ENCODE data around the gene MVB12B.

MVB12B gene

GRCh38 chr9:126331964-126332748 is 5.5 kb downstream of the MVB12B start:
- DNase-seq, result no peak
- no peak for TF ChIP-seq GATA1 (IDR thresholded peaks at IDR 0.05; ENCODE audit: low read depth, low read length)
- no peak for TF ChIP-seq POLR2A (IDR thresholded peaks at IDR 0.05; ENCODE audit: low read length)

- TF ChIP-seq GATA1 (IDR thresholded peaks at IDR 0.05; ENCODE audit: low read depth, low read length) (no peak), POLR2A (IDR thresholded peaks at IDR 0.05; ENCODE audit: low read length) (no peak)
- no peak for DNase-seq
Measured at GRCh38 chr9:126334721-126335621, 8.3 kb downstream of the MVB12B start.

- no peak for DNase-seq
- TF ChIP-seq POLR2A (IDR thresholded peaks at IDR 0.05; ENCODE audit: low read length) (no peak), GATA1 (IDR thresholded peaks at IDR 0.05; ENCODE audit: low read depth, low read length) (no peak)
Measured at GRCh38 chr9:126335837-126336735, 9.5 kb downstream of the MVB12B start.

- no peak for TF ChIP-seq GATA1 (IDR thresholded peaks at IDR 0.05; ENCODE audit: low read depth, low read length)
- DNase-seq, result no peak
Measured at GRCh38 chr9:126336736-126337325, 10.2 kb downstream of the MVB12B start.

- DNase-seq, result no peak
Measured at GRCh38 chr9:126337729-126338372, 11.2 kb downstream of the MVB12B start.

GRCh38 chr9:126338945-126339344 is 12.3 kb downstream of the MVB12B start:
- no peak for DNase-seq
- TF ChIP-seq POLR2A (IDR thresholded peaks at IDR 0.05; ENCODE audit: low read length), result no peak
- TF ChIP-seq GATA1 (IDR thresholded peaks at IDR 0.05; ENCODE audit: low read depth, low read length), result no peak

More at GRCh38 chr9:126337729-126338372, 11.2 kb downstream of the MVB12B start:
- TF ChIP-seq GATA1 (IDR thresholded peaks at IDR 0.05; ENCODE audit: low read depth, low read length) (no peak), POLR2A (IDR thresholded peaks at IDR 0.05; ENCODE audit: low read length) (no peak)

- DNase-seq, result no peak
- TF ChIP-seq POLR2A (IDR thresholded peaks at IDR 0.05; ENCODE audit: low read length) (no peak), GATA1 (IDR thresholded peaks at IDR 0.05; ENCODE audit: low read depth, low read length) (no peak)
Measured at GRCh38 chr9:126341426-126341825, 14.8 kb downstream of the MVB12B start.

- DNase-seq, result no peak
- no peak for TF ChIP-seq POLR2A (IDR thresholded peaks at IDR 0.05; ENCODE audit: low read length)
- TF ChIP-seq GATA1 (IDR thresholded peaks at IDR 0.05; ENCODE audit: low read depth, low read length), result no peak
Measured at GRCh38 chr9:126341902-126342301, 15.3 kb downstream of the MVB12B start.

GRCh38 chr9:126342621-126343031 is 16.0 kb downstream of the MVB12B start:
- no peak for DNase-seq
- no peak for TF ChIP-seq GATA1 (IDR thresholded peaks at IDR 0.05; ENCODE audit: low read depth, low read length)
- no peak for TF ChIP-seq POLR2A (IDR thresholded peaks at IDR 0.05; ENCODE audit: low read length)

GRCh38 chr9:126343271-126343700 is 16.7 kb downstream of the MVB12B start:
- no peak for DNase-seq

GRCh38 chr9:126346031-126346430 is 19.4 kb downstream of the MVB12B start:
- TF ChIP-seq POLR2A (IDR thresholded peaks at IDR 0.05; ENCODE audit: low read length), result no peak
- TF ChIP-seq GATA1 (IDR thresholded peaks at IDR 0.05; ENCODE audit: low read depth, low read length), result no peak
- DNase-seq, result no peak

More at GRCh38 chr9:126343271-126343700, 16.7 kb downstream of the MVB12B start:
- TF ChIP-seq GATA1 (IDR thresholded peaks at IDR 0.05; ENCODE audit: low read depth, low read length) (no peak), POLR2A (IDR thresholded peaks at IDR 0.05; ENCODE audit: low read length) (no peak)

GRCh38 chr9:126347093-126347492 is 20.5 kb downstream of the MVB12B start:
- TF ChIP-seq GATA1 (IDR thresholded peaks at IDR 0.05; ENCODE audit: low read depth, low read length) (no peak), POLR2A (IDR thresholded peaks at IDR 0.05; ENCODE audit: low read length) (no peak)
- no peak for DNase-seq

Data from erythroblast (primary cell).